T follicular helper cell (primary cell): ENCODE measurements around the gene IL1RAPL2.
"Not testable (repeated sequence)": the region's sequence is repeated elsewhere in the genome, so short reads cannot be mapped to it uniquely, and the experiment has no call there.

Experiments used
- DNase-seq: peaks from one replicate; pipeline ENCODE4 v3.0.0-alpha.2; 2020; ENCODE audit warnings: low read depth

The IL1RAPL2 gene

GRCh38 chrX:105803891-105804290, 1237.9 kb downstream of the IL1RAPL2 start:
- DNase-seq = no peak

- not testable (repeated sequence) for DNase-seq
Observed at GRCh38 chrX:105805655-105806054, 1239.7 kb downstream of the IL1RAPL2 start.

- no peak for DNase-seq
Observed at GRCh38 chrX:105816517-105816916, 1250.5 kb downstream of the IL1RAPL2 start.
